IMR-90 (cell line): ENCODE measurements around the gene CUX1.

Experiments
- BHLHE40 ChIP-seq: fragments of 150-350 bp; IDR thresholded peaks from 2 replicates; pipeline ENCODE4 v1.6.1; 2016; ENCODE audit warnings: mild to moderate bottlenecking, low read depth, low read length
- CEBPB ChIP-seq: IDR thresholded peaks from 2 replicates; pipeline ENCODE4 v1.6.1; 2012; ENCODE audit warnings: low read depth, low read length, improper control_type of control experiment
- FOS ChIP-seq: fragments of 150-350 bp; IDR thresholded peaks from 2 replicates; pipeline ENCODE4 v1.6.1; 2016; ENCODE audit warnings: low read depth, low read length
- MAZ ChIP-seq: IDR thresholded peaks from 2 replicates; pipeline ENCODE4 v1.6.1; 2012; ENCODE audit warnings: low read depth, mild to moderate bottlenecking, low read length, improper control_type of control experiment, moderate library complexity, borderline replicate concordance
- NFE2L2 ChIP-seq: fragments of 150-350 bp; IDR thresholded peaks from 2 replicates; pipeline ENCODE4 v1.6.1; 2016; ENCODE audit warnings: low read depth, mild to moderate bottlenecking, low read length
- POLR2A ChIP-seq: IDR thresholded peaks from 2 replicates; pipeline ENCODE4 v1.6.1; 2012; ENCODE audit warnings: mild to moderate bottlenecking, low read depth, low read length
- RAD21 ChIP-seq: IDR thresholded peaks from 2 replicates; pipeline ENCODE4 v1.6.1; 2012; ENCODE audit warnings: low read length, improper control_type of control experiment
- RCOR1 ChIP-seq: IDR thresholded peaks from 2 replicates; pipeline ENCODE4 v1.6.1; 2012; ENCODE audit warnings: mild to moderate bottlenecking, low read length, improper control_type of control experiment; ENCODE audit not compliant: insufficient replicate concordance
- TF ChIP-seq, protein P1 (sequence below): conservative IDR thresholded peaks from 2 replicates; pipeline ENCODE4 v1.5.1; 2012; ENCODE audit warnings: mild to moderate bottlenecking, low read depth, low read length, improper control_type of control experiment

DNA sequence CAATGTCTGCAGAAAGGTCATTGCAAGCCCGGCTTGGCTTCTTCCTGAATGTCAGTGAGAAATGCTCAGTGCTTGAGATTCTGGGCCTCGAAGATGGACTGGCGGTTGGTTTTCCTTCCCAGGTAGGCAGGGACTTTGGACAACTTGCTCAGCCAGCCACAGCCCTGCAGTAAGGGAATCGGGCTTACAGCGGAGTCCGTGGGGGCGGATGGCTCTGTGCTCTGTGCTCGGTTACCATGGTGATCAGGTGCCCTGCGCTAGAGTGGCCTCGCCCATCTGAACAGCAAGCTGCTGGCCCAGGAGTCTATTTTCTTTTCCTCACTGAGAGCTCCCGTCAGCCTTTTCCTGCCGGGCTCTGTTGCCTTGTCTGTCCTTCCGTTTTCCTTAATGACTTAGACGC is 391.4 kb downstream of the CUX1 start:
- TF ChIP-seq, protein P1, sequence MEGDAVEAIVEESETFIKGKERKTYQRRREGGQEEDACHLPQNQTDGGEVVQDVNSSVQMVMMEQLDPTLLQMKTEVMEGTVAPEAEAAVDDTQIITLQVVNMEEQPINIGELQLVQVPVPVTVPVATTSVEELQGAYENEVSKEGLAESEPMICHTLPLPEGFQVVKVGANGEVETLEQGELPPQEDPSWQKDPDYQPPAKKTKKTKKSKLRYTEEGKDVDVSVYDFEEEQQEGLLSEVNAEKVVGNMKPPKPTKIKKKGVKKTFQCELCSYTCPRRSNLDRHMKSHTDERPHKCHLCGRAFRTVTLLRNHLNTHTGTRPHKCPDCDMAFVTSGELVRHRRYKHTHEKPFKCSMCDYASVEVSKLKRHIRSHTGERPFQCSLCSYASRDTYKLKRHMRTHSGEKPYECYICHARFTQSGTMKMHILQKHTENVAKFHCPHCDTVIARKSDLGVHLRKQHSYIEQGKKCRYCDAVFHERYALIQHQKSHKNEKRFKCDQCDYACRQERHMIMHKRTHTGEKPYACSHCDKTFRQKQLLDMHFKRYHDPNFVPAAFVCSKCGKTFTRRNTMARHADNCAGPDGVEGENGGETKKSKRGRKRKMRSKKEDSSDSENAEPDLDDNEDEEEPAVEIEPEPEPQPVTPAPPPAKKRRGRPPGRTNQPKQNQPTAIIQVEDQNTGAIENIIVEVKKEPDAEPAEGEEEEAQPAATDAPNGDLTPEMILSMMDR = no peak
- no peak for TF ChIP-seq POLR2A
- TF ChIP-seq RAD21 = no peak
- TF ChIP-seq CEBPB = no peak
- TF ChIP-seq NFE2L2 = no peak
- no peak for TF ChIP-seq FOS
- no peak for TF ChIP-seq RCOR1
- TF ChIP-seq BHLHE40 = no peak
- no peak for TF ChIP-seq MAZ
